Endodermal cell (in vitro differentiated cells): ENCODE results near the gene IL36A. TPM values are rescaled to one million over a fixed set of nuclear protein-coding genes. Genes with fewer than 3 reads are reported as not detected.

Experiments
- DNase-seq: peaks from one replicate; pipeline ENCODE4 v3.0.0-alpha.2; 2017
- H3K27ac ChIP-seq: 2 replicates; pipeline ENCODE4 v1.5.1; 2013; ENCODE audit warnings: mild to moderate bottlenecking, low read depth, low read length, moderate library complexity
- H3K27me3 ChIP-seq: 2 replicates; pipeline ENCODE4 v1.6.1; 2013; ENCODE audit warnings: mild to moderate bottlenecking, low read length, moderate library complexity; ENCODE audit not compliant: insufficient read depth, control insufficient read depth, poor library complexity, severe bottlenecking
- H3K36me3 ChIP-seq: 2 replicates; pipeline ENCODE4 v1.7.0; 2013; ENCODE audit warnings: mild to moderate bottlenecking, low read length, moderate library complexity; ENCODE audit not compliant: control insufficient read depth, insufficient read depth
- H3K4me1 ChIP-seq: one replicate; pipeline ENCODE4 v1.7.0; 2013; ENCODE audit warnings: low read length; ENCODE audit not compliant: control insufficient read depth, insufficient read depth
- H3K4me3 ChIP-seq: 2 replicates; pipeline ENCODE4 v1.5.1; 2013; ENCODE audit warnings: mild to moderate bottlenecking, low read length, moderate library complexity
- H3K9ac ChIP-seq: 2 replicates; pipeline ENCODE4 v1.6.1; 2013; ENCODE audit warnings: mild to moderate bottlenecking, low read length, moderate library complexity; ENCODE audit not compliant: poor library complexity, severe bottlenecking; ENCODE audit errors: extremely low read depth
- H3K9me3 ChIP-seq: 2 replicates; pipeline ENCODE4 v1.6.1; 2013; ENCODE audit warnings: mild to moderate bottlenecking, low read length, moderate library complexity; ENCODE audit not compliant: control insufficient read depth
- H3K27ac Mint-ChIP-seq: 2 replicates; pipeline ENCODE4 v1.8.0; 2020; ENCODE audit warnings: mixed read lengths
- H3K27me3 Mint-ChIP-seq: 2 replicates; pipeline ENCODE4 v1.8.0; 2021; ENCODE audit warnings: mild to moderate bottlenecking, mixed read lengths; ENCODE audit not compliant: insufficient read depth
- H3K36me3 Mint-ChIP-seq: 2 replicates; pipeline ENCODE4 v1.8.0; 2020; ENCODE audit warnings: low read depth, mixed read lengths
- H3K4me1 Mint-ChIP-seq: 2 replicates; pipeline ENCODE4 v1.8.0; 2020; ENCODE audit warnings: mixed read lengths
- H3K4me3 Mint-ChIP-seq: 2 replicates; pipeline ENCODE4 v1.8.0; 2020; ENCODE audit warnings: mild to moderate bottlenecking, moderate library complexity, mixed read lengths
- H3K9me3 Mint-ChIP-seq: 2 replicates; pipeline ENCODE4 v1.8.0; 2020; ENCODE audit warnings: mild to moderate bottlenecking, mixed read lengths
- WGBS, 2 experiments: methylation state at CpG; one replicate each; pipeline versions ENCODE4 v1.1.5 to v1.1.7; 2013; ENCODE audit warnings: missing lambda C conversion rate in 2 of 2, mixed read lengths in 1 of 2; ENCODE audit not compliant: insufficient coverage in 1 of 2, insufficient read length in 1 of 2; 5-methylcytosine and 5-hydroxymethylcytosine counted together
- total RNA-seq, 2 donors: library from RNA; stranded (reverse); fragmentation: NEBNext Ultra II Directional in 1 of 2; extraction: Animal tissue kit (Norgen Biotek cat#: 25700) in 1 of 2; gene quantifications; 2 replicates in 1 of 2; 3 replicates in 1 of 2; pipeline ENCODE4 v1.2.1, GENCODE V29; 2021
- TF ChIP-seq, protein P1 (sequence below): fragments of 200-600 bp; sonication (generic); conservative IDR thresholded peaks from 2 replicates; pipeline ENCODE4 v1.5.0; 2021; ENCODE audit warnings: antibody characterized with exemption, mild to moderate bottlenecking

IL36A gene
- total RNA-seq, 2 donors from 2014 or later = not detected

DNA sequence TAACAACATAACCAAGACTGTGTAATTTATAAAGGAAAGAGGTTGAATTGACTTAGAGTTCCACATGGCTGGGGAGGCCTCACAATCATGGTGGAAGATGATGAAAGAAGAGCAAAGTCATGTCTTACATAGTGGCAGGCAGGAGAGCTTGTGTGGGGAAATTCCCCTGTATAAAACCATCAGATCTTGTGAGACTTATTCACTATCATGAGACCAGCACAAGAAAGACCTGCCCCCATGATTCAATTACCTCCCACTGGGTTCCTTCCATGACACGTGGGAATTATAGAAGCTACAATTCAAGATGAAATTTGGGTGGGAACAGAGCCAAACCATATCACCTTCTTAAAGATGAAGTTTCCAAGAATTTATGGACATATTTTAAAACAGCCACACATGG, 51.3 kb downstream of the IL36A start:
- Histone ChIP-seq H3K9ac (no peak overlapping the region), H3K27ac (no peak overlapping the region), H3K27me3 (peaks cover 7% of the 10 kb centered on the region), H3K4me3 (no peak overlapping the region), H3K4me1 (no peaks in the 10 kb centered on the region), H3K36me3 (no peaks in the 10 kb centered on the region), H3K9me3 (peaks cover 27% of the 10 kb centered on the region)
- Mint-ChIP-seq H3K9me3 (peaks cover 37% of the 10 kb centered on the region), H3K4me1 (no peaks in the 10 kb centered on the region), H3K27ac (no peak overlapping the region), H3K36me3 (no peaks in the 10 kb centered on the region), H3K27me3 (peaks cover 39% of the 10 kb centered on the region), H3K4me3 (no peak overlapping the region)
- 57 to 70% methylated on average over 1 of the region's 1 CpG for WGBS, 2 experiments
- TF ChIP-seq, protein P1, sequence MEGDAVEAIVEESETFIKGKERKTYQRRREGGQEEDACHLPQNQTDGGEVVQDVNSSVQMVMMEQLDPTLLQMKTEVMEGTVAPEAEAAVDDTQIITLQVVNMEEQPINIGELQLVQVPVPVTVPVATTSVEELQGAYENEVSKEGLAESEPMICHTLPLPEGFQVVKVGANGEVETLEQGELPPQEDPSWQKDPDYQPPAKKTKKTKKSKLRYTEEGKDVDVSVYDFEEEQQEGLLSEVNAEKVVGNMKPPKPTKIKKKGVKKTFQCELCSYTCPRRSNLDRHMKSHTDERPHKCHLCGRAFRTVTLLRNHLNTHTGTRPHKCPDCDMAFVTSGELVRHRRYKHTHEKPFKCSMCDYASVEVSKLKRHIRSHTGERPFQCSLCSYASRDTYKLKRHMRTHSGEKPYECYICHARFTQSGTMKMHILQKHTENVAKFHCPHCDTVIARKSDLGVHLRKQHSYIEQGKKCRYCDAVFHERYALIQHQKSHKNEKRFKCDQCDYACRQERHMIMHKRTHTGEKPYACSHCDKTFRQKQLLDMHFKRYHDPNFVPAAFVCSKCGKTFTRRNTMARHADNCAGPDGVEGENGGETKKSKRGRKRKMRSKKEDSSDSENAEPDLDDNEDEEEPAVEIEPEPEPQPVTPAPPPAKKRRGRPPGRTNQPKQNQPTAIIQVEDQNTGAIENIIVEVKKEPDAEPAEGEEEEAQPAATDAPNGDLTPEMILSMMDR = no peak
- DNase-seq = no peak

DNA sequence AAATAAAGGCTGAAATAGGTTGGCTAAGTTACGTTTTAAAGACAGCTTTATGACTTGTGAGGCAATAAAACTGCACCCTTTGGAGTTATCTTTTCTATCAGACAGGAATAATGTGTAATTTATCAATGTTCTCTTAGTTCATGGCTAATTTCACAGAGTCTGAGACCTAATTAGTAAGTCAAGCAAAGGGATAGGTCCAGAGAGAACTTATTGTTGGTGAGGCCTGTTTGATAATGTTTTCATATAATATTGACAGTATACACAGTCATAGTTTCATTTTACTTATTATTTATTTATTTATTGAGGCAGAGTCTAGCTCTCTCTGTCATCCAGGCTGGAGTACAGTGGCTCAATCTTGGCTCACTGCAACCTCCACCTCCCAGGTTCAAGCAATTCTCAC, 51.9 kb downstream of the IL36A start:
- Mint-ChIP-seq H3K27me3 (peaks cover 43% of the 10 kb centered on the region), H3K4me1 (no peaks in the 10 kb centered on the region), H3K36me3 (no peaks in the 10 kb centered on the region), H3K4me3 (no peak overlapping the region), H3K9me3 (peaks cover 32% of the 10 kb centered on the region), H3K27ac (no peak overlapping the region)
- TF ChIP-seq, protein P1 = no peak
- WGBS, 2 experiments = 88 to 89% methylated on average over 1 of the region's 1 CpG
- Histone ChIP-seq H3K27ac (no peak overlapping the region), H3K4me1 (no peaks in the 10 kb centered on the region), H3K4me3 (no peak overlapping the region), H3K9ac (no peak overlapping the region), H3K27me3 (peaks cover 7% of the 10 kb centered on the region), H3K36me3 (no peaks in the 10 kb centered on the region), H3K9me3 (peaks cover 27% of the 10 kb centered on the region)
- no peak for DNase-seq

Other genes with a start within 250 kb of the IL36A start
- 10 to 100 TPM; 20.1 to 30.3 TPM for gene CKAP2L, start 240.8 kb upstream of the IL36A start, total RNA-seq
- gene IL1A, start 221.0 kb upstream of the IL36A start, total RNA-seq = 1 to 10 TPM in 1 of 2 donors, under 1 TPM in 1; 0.73 to 1.0 TPM
- gene IL1B, start 168.7 kb upstream of the IL36A start, total RNA-seq = not detected
- not detected for gene IL37, start 94.3 kb upstream of the IL36A start, total RNA-seq
- gene IL36G, start 27.5 kb upstream of the IL36A start, total RNA-seq = not detected
- not detected for gene IL36B, start 47.4 kb downstream of the IL36A start, total RNA-seq
- gene IL36RN, start 53.7 kb downstream of the IL36A start, total RNA-seq = not detected
- not detected for gene IL1F10, start 62.5 kb downstream of the IL36A start, total RNA-seq
- not detected for gene IL1RN, start 122.1 kb downstream of the IL36A start, total RNA-seq
- gene PSD4, start 168.5 kb downstream of the IL36A start, total RNA-seq = 10 to 100 TPM in 1 of 2 donors, 1 to 10 TPM in 1; 5.2 to 13.3 TPM